B cell (primary cell): ENCODE measurements around the gene MT3. TPM values are rescaled to one million over a fixed set of nuclear protein-coding genes. Genes with fewer than 3 reads are reported as not detected.

Experiments used
- ATAC-seq: fragments of 200-7000 bp; cut with Tn5 transposase; one replicate; pipeline ENCODE4 v1.10.0; 2021; ENCODE audit warnings: low read depth, mild to moderate bottlenecking, moderate number of reproducible peaks, moderate library complexity
- CTCF ChIA-PET: fragments of 350-600 bp; sonication (Branson Sonifier 250); formaldehyde crosslinking; loops from one replicate; lab custom pipeline; 2021; ENCODE audit warnings: antibody characterized with exemption, inconsistent platforms; lab: Charles Lee
- POLR2A ChIA-PET: fragments of 350-600 bp; sonication (Branson Sonifier 250); formaldehyde crosslinking; loops from one replicate; lab custom pipeline; 2021; ENCODE audit warnings: antibody characterized with exemption; lab: Charles Lee
- DNase-seq: peaks from one replicate; pipeline ENCODE4 v3.0.0; 2013
- H2AFZ ChIP-seq: 2 replicates; pipeline ENCODE4 v1.6.1; 2012; ENCODE audit warnings: mild to moderate bottlenecking, low read depth, low read length; ENCODE audit not compliant: insufficient read depth, poor library complexity, severe bottlenecking
- H3K27ac ChIP-seq, 2 donors: 1 replicate in 1 of 2; 2 replicates in 1 of 2; pipeline ENCODE4 v1.5.1; 2012 to 2013; ENCODE audit warnings: low read length in 2 of 2, mild to moderate bottlenecking in 2 of 2, moderate library complexity in 1 of 2
- H3K27me3 ChIP-seq, 4 experiments: fragments of 200-600 bp in 1 of 4; sonication (generic) in 1 of 4; replicated peaks in 1 of 4; 1 replicate in 2 of 4; 2 replicates in 2 of 4; pipeline versions ENCODE4 v1.6.1 to v1.7.0; 2013 to 2016; ENCODE audit warnings: low read length in 3 of 4, mild to moderate bottlenecking in 2 of 4, mixed read lengths in 1 of 4, moderate library complexity in 1 of 4; ENCODE audit not compliant: insufficient read depth in 4 of 4, control insufficient read depth in 3 of 4; ENCODE audit errors: control extremely low read depth in 1 of 4
- H3K36me3 ChIP-seq, 2 experiments: replicated peaks in 1 of 2; 1 replicate in 1 of 2; 2 replicates in 1 of 2; pipeline versions ENCODE4 v1.6.1 to v1.7.1; 2013; ENCODE audit warnings: low read length in 1 of 2; ENCODE audit not compliant: insufficient read depth in 2 of 2, control insufficient read depth in 1 of 2; ENCODE audit errors: control extremely low read depth in 1 of 2, extremely low read depth in 1 of 2
- H3K4me1 ChIP-seq, 2 donors: fragments of 200-600 bp in 1 of 2; sonication (generic) in 1 of 2; 1 replicate in 1 of 2; 2 replicates in 1 of 2; pipeline versions ENCODE4 v1.5.1 to v1.6.1; 2013 to 2017; ENCODE audit warnings: low read length in 2 of 2; ENCODE audit not compliant: control insufficient read depth in 2 of 2, insufficient read depth in 2 of 2
- H3K4me2 ChIP-seq: replicated peaks from 2 replicates; pipeline ENCODE3; 2012; ENCODE audit warnings: mild to moderate bottlenecking, low read depth, low read length; ENCODE audit not compliant: poor library complexity, severe bottlenecking
- H3K4me3 ChIP-seq, 5 experiments: fragments of 200-600 bp in 1 of 5; sonication (generic) in 1 of 5; 1 replicate in 3 of 5; 2 replicates in 2 of 5; pipeline versions ENCODE4 v1.5.1 to v1.7.0; 2011 to 2016; ENCODE audit warnings: low read length in 4 of 5, mild to moderate bottlenecking in 4 of 5, low read depth in 2 of 5, control low read depth in 1 of 5, moderate library complexity in 1 of 5; ENCODE audit not compliant: insufficient read depth in 1 of 5; ENCODE audit errors: control extremely low read depth in 1 of 5, extremely low read depth in 1 of 5
- H3K79me2 ChIP-seq: fragments of 200-600 bp; sonication (generic); one replicate; pipeline ENCODE4 v1.6.0; 2016; ENCODE audit warnings: low read length; ENCODE audit not compliant: control insufficient read depth, insufficient read depth
- H3K9ac ChIP-seq: fragments of 200-600 bp; sonication (generic); 2 replicates; pipeline ENCODE4 v1.6.1; 2017; ENCODE audit warnings: mild to moderate bottlenecking, low read length, moderate library complexity
- H3K9me3 ChIP-seq, 3 donors: one replicate each; pipeline versions ENCODE4 v1.6.1 to v1.7.1; 2013; ENCODE audit warnings: low read length in 2 of 3; ENCODE audit not compliant: control insufficient read depth in 2 of 3, insufficient read depth in 1 of 3; ENCODE audit errors: control extremely low read depth in 1 of 3
- H4K20me1 ChIP-seq: 2 replicates; pipeline ENCODE4 v1.6.0; 2012; ENCODE audit warnings: mild to moderate bottlenecking, low read length; ENCODE audit not compliant: insufficient read depth, control insufficient read depth, poor library complexity, severe bottlenecking
- H3K27ac Mint-ChIP-seq: one replicate; pipeline ENCODE4 v1.8.0; 2021; ENCODE audit warnings: mixed read lengths
- H3K27me3 Mint-ChIP-seq: one replicate; pipeline ENCODE4 v1.8.0; 2021; ENCODE audit warnings: mixed read lengths
- H3K4me1 Mint-ChIP-seq: one replicate; pipeline ENCODE4 v1.8.0; 2021; ENCODE audit warnings: mixed read lengths
- H3K4me3 Mint-ChIP-seq: one replicate; pipeline ENCODE4 v1.8.0; 2021; ENCODE audit warnings: mixed read lengths
- H3K9me3 Mint-ChIP-seq: one replicate; pipeline ENCODE4 v1.8.0; 2022; ENCODE audit warnings: mixed read lengths; ENCODE audit not compliant: insufficient read depth
- EZH2 ChIP-seq: IDR thresholded peaks from 2 replicates; pipeline ENCODE4 v1.6.1; 2012; ENCODE audit warnings: borderline replicate concordance, low read depth, mild to moderate bottlenecking, moderate library complexity, low read length; ENCODE audit not compliant: insufficient read depth, poor library complexity, severe bottlenecking
- WGBS: methylation state at CpG from one replicate; pipeline ENCODE4 v1.1.5; 2013; ENCODE audit warnings: missing lambda C conversion rate; ENCODE audit not compliant: insufficient coverage; 5-methylcytosine and 5-hydroxymethylcytosine counted together
- intact Hi-C: fragments of 100-400 bp; cut with micrococcal nuclease; formaldehyde crosslinking; loops from one replicate; pipeline ENCODE4 v1.10.0; 2022
- polyA plus RNA-seq: library from polyadenylated mRNA; depleted of rRNA; stranded (reverse); fragments of >200 nt; gene quantifications from 2 replicates; pipeline ENCODE4 v1.2.3, GENCODE V29; 2012
- total RNA-seq, 2 donors: library from RNA; stranded (reverse); fragments of 120-200 nt in 1 of 2; gene quantifications; 1 replicate in 1 of 2; 2 replicates in 1 of 2; pipeline versions ENCODE4 v1.2.3 to v1.2.4, GENCODE V29; 2013 to 2022
- TF ChIP-seq, protein P1 (sequence below): fragments of 200-600 bp; IDR thresholded peaks from one replicate; pipeline ENCODE4 v1.8.0; 2022; ENCODE audit warnings: antibody characterized with exemption, mild to moderate bottlenecking

MT3 gene
- total and polyA plus RNA-seq, 2 donors (not counting 1 experiment from before 2014, with no cell fraction given), result not detected

DNA sequence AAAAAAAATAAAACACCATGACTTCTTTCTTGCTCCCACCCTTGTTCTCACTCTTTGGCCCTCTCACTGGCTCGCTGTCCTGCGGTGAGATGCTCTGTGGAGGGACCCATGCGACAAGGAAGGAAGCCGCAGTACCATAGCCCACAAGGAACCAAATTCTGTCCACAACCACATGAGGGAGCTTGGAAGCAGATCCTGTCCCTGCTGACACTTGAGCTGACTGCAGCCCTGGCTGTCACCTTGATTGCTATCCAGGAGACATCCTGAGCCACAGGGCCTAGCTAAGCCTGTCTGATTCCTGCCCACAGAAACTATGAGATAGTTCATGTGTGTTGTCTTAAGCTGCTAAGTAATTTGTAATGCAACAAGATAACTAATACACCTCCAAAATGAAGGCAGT lies 14.3 kb downstream of the MT3 start:
- Histone ChIP-seq H3K4me2 (no peak overlapping the region), H3K79me2 (no peaks in the 10 kb centered on the region), H3K4me1 (peaks cover 5 to 15% of the 10 kb centered on the region in 2 donors), H3K9me3 (no peaks in the 10 kb centered on the region), H3K9ac (no peak overlapping the region), H3K4me3 (no peak overlapping the region), H3K36me3 (no peaks in the 10 kb centered on the region), H4K20me1 (no peaks in the 10 kb centered on the region), H2AFZ (no peak overlapping the region), H3K27me3 (peaks cover 0 to 11% (median 3%) of the 10 kb centered on the region in 4 experiments), H3K27ac (no peak overlapping the region)
- CTCF ChIA-PET, result interaction anchor here (0.7 to 1.9 kb wide), 5 partner anchors 20 to 100 kb away, joined by 3 to 18 read pairs (median 4); no protein-coding TSS in a partner anchor
- peaks cover 12% of the 10 kb centered on the region for H3K4me1 Mint-ChIP-seq
- ATAC-seq, result no peak
- TF ChIP-seq, protein P1, sequence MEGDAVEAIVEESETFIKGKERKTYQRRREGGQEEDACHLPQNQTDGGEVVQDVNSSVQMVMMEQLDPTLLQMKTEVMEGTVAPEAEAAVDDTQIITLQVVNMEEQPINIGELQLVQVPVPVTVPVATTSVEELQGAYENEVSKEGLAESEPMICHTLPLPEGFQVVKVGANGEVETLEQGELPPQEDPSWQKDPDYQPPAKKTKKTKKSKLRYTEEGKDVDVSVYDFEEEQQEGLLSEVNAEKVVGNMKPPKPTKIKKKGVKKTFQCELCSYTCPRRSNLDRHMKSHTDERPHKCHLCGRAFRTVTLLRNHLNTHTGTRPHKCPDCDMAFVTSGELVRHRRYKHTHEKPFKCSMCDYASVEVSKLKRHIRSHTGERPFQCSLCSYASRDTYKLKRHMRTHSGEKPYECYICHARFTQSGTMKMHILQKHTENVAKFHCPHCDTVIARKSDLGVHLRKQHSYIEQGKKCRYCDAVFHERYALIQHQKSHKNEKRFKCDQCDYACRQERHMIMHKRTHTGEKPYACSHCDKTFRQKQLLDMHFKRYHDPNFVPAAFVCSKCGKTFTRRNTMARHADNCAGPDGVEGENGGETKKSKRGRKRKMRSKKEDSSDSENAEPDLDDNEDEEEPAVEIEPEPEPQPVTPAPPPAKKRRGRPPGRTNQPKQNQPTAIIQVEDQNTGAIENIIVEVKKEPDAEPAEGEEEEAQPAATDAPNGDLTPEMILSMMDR, result no peak
- TF ChIP-seq EZH2, result no peak
- H3K27ac Mint-ChIP-seq, result no peak overlapping the region
- 17% methylated on average over 3 of the region's 4 CpGs for WGBS
- POLR2A ChIA-PET, result interaction anchor here (1.0 kb wide), 1 partner anchor 98 kb away, joined by 4 read pairs; no protein-coding TSS in a partner anchor
- H3K27me3 Mint-ChIP-seq, result peaks cover 19% of the 10 kb centered on the region
- no peak overlapping the region for H3K4me3 Mint-ChIP-seq
- intact Hi-C loops, result loop anchor here (10.0 kb wide), 1 partner anchor 311 kb away; no protein-coding TSS in a partner anchor
- no peak for DNase-seq
- no peaks in the 10 kb centered on the region for H3K9me3 Mint-ChIP-seq

DNA sequence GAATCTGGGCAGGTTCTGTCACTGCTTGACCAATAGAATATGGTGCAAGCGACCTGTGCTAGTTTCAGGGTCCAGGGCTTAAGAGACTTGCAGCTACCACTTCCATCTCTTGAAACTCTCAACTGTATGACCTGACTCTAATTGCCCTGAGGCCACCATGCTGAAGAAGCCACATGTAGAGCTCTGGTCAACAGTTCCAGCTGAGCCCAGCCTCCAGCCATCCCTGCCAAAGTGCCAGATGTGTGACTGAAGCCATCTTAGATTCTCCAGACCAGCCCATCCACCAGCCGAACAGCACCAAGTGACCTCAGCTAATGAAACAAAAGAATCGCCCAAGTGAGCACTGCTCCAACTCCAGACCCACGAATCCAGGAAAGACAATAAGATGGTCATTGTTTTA lies 15.6 kb downstream of the MT3 start:
- Histone ChIP-seq H3K27me3 (peaks cover 0 to 11% (median 3%) of the 10 kb centered on the region in 4 experiments), H4K20me1 (no peaks in the 10 kb centered on the region), H3K4me1 (peaks cover 12 to 28% of the 10 kb centered on the region in 2 donors), H3K36me3 (no peaks in the 10 kb centered on the region), H2AFZ (no peak overlapping the region), H3K4me2 (no peak overlapping the region), H3K79me2 (no peaks in the 10 kb centered on the region), H3K4me3 (no peak overlapping the region), H3K9me3 (no peaks in the 10 kb centered on the region), H3K27ac (no peak overlapping the region), H3K9ac (no peak overlapping the region)
- no peaks in the 10 kb centered on the region for H3K9me3 Mint-ChIP-seq
- ChIA-PET CTCF (interaction anchor here (0.6 to 2.0 kb wide), 5 partner anchors 26 to 1493 kb away, joined by 3 to 17 read pairs (median 4); no protein-coding TSS in a partner anchor), POLR2A (no interaction called here)
- H3K4me1 Mint-ChIP-seq, result peaks cover 24% of the 10 kb centered on the region
- H3K4me3 Mint-ChIP-seq, result no peak overlapping the region
- H3K27ac Mint-ChIP-seq, result no peak overlapping the region
- peaks cover 19% of the 10 kb centered on the region for H3K27me3 Mint-ChIP-seq
- ATAC-seq, result no peak
- TF ChIP-seq, protein P1, result no peak
- TF ChIP-seq EZH2, result no peak
- intact Hi-C loops, result loop anchor here (10.0 kb wide), 1 partner anchor 310 kb away; no protein-coding TSS in a partner anchor
- no peak for DNase-seq
- WGBS, result 100% methylated on average over 4 of the region's 4 CpGs
